GM12878 (cell line): ENCODE measurements around the gene GPR146. TPM values are rescaled to one million over a fixed set of nuclear protein-coding genes. Genes with fewer than 3 reads are reported as not detected.

ENCODE experiments used
- ATAC-seq: fragments of 200-7000 bp; cut with Tn5 transposase; 3 replicates; pipeline ENCODE4 v1.9.1; 2020; ENCODE audit warnings: mild to moderate bottlenecking, moderate library complexity
- BruUV-seq: library from RNA; stranded (reverse); fragments of 400-500 nt; replicated peaks from 2 replicates; lab custom pipeline; 2021; lab: Mats Ljungman, UMichigan
- CTCF ChIA-PET: fragments of 300-600 bp; sonication (Branson Sonifier 250); formaldehyde crosslinking; extraction: SDS; loops from one replicate; lab custom pipeline; 2021; ENCODE audit warnings: inconsistent platforms; lab: Yijun Ruan, JAX
- POLR2A ChIA-PET: fragments of 350-600 bp; formaldehyde crosslinking; extraction: SDS; loops from one replicate; lab custom pipeline; 2021; ENCODE audit warnings: inconsistent platforms; lab: Charles Lee
- RAD21 ChIA-PET: fragments of 300-600 bp; sonication (Branson Sonifier 250); formaldehyde crosslinking; loops from one replicate; lab custom pipeline; 2023; ENCODE audit warnings: antibody characterized with exemption; ENCODE audit not compliant: unreplicated experiment; lab: Charles Lee
- SMC1A ChIA-PET: fragments of 300-600 bp; sonication (Branson Sonifier 250); formaldehyde crosslinking; loops from one replicate; lab custom pipeline; 2023; ENCODE audit not compliant: unreplicated experiment, uncharacterized antibody; lab: Charles Lee
- DNase-seq: peaks from one replicate; pipeline ENCODE4 v3.0.0-alpha.2; 2011; ENCODE audit warnings: low read depth, low spot score
- FAIRE-seq: peaks from 3 replicates; lab custom pipeline; 2011; peaks lifted over from hg19 to GRCh38; lab: Jason Lieb, UNC
- H2AFZ ChIP-seq: 2 replicates; pipeline ENCODE4 v1.6.0; 2011; ENCODE audit warnings: low read depth, low read length, control low read depth; ENCODE audit not compliant: control insufficient read depth
- H3K27ac ChIP-seq: 2 replicates; pipeline ENCODE4 v1.5.1; 2011; ENCODE audit warnings: control low read depth; ENCODE audit not compliant: control insufficient read depth, insufficient read depth
- H3K27me3 ChIP-seq, 2 experiments: replicated peaks in 1 of 2; 2 replicates each; pipeline versions ENCODE4 v1.6.0 to v1.6.1; 2011; ENCODE audit warnings: low read length in 1 of 2; ENCODE audit not compliant: control insufficient read depth in 2 of 2, insufficient read depth in 2 of 2
- H3K36me3 ChIP-seq, 2 experiments: 2 replicates each; pipeline ENCODE4 v1.5.1; 2011; ENCODE audit warnings: low read length in 1 of 2; ENCODE audit not compliant: control insufficient read depth in 2 of 2, insufficient read depth in 2 of 2
- H3K4me1 ChIP-seq: 2 replicates; pipeline ENCODE4 v1.6.1; 2011; ENCODE audit warnings: mild to moderate bottlenecking, low read length, moderate library complexity, mixed read lengths; ENCODE audit not compliant: control insufficient read depth, insufficient read depth
- H3K4me2 ChIP-seq: 2 replicates; pipeline ENCODE4 v1.6.0; 2011; ENCODE audit warnings: control low read depth; ENCODE audit not compliant: control insufficient read depth, insufficient read depth
- H3K4me3 ChIP-seq: fragments of 200-600 bp; sonication (generic); 2 replicates; pipeline ENCODE4 v1.5.1; 2016
- H3K79me2 ChIP-seq: 2 replicates; pipeline ENCODE4 v1.6.0; 2011; ENCODE audit warnings: low read length; ENCODE audit not compliant: control insufficient read depth, insufficient read depth
- H3K9ac ChIP-seq: 2 replicates; pipeline ENCODE4 v1.8.0; 2011; ENCODE audit warnings: low read length, control low read depth, mixed read lengths; ENCODE audit not compliant: control insufficient read depth, insufficient read depth
- H3K9me3 ChIP-seq: replicated peaks from 3 replicates; pipeline ENCODE4 v1.5.1; 2011; ENCODE audit warnings: mild to moderate bottlenecking, low read length; ENCODE audit not compliant: control insufficient read depth, insufficient read depth
- H4K20me1 ChIP-seq: 2 replicates; pipeline ENCODE4 v1.6.0; 2011; ENCODE audit not compliant: control insufficient read depth, insufficient read depth
- EED ChIP-seq: sonication (generic); IDR thresholded peaks from 2 replicates; pipeline ENCODE4 v1.6.1; 2016; ENCODE audit warnings: antibody characterized with exemption, low read depth
- HCFC1 ChIP-seq: fragments of 150-350 bp; IDR thresholded peaks from 2 replicates; pipeline ENCODE4 v1.6.1; 2014; ENCODE audit warnings: low read length
- KDM1A ChIP-seq: fragments of 200-600 bp; sonication (generic); IDR thresholded peaks from 2 replicates; pipeline ENCODE4 v1.6.1; 2016; ENCODE audit warnings: borderline replicate concordance
- PML ChIP-seq: IDR thresholded peaks from 2 replicates; pipeline ENCODE4 v1.6.1; 2012; ENCODE audit warnings: low read length, inconsistent platforms
- POLR2A ChIP-seq: IDR thresholded peaks from 2 replicates; pipeline ENCODE4 v1.6.1; 2011; ENCODE audit warnings: low read depth, mild to moderate bottlenecking, low read length
- STAT1 ChIP-seq: fragments of 450-650 bp; conservative IDR thresholded peaks from 2 replicates; pipeline ENCODE4 v1.6.1; 2014; ENCODE audit warnings: antibody characterized with exemption, mild to moderate bottlenecking
- STAT3 ChIP-seq: IDR thresholded peaks from 2 replicates; pipeline ENCODE4 v1.6.1; 2011; ENCODE audit warnings: low read depth, low read length, improper control_type of control experiment
- SUZ12 ChIP-seq: fragments of 200-600 bp; sonication (generic); IDR thresholded peaks from one replicate; pipeline ENCODE4 v1.6.1; 2018; ENCODE audit warnings: antibody characterized with exemption, mild to moderate bottlenecking; ENCODE audit not compliant: unreplicated experiment
- TCF3 ChIP-seq: IDR thresholded peaks from 2 replicates; pipeline ENCODE4 v1.6.1; 2012; ENCODE audit warnings: low read depth, mild to moderate bottlenecking, low read length, borderline replicate concordance; ENCODE audit not compliant: insufficient read depth
- ZNF207 ChIP-seq: fragments of 450-650 bp; IDR thresholded peaks from 2 replicates; pipeline ENCODE4 v1.6.1; 2014; ENCODE audit warnings: antibody characterized with exemption, mild to moderate bottlenecking, borderline replicate concordance
- WGBS: methylation state at CpG from one replicate; pipeline ENCODE4 v1.1.6; 2016; ENCODE audit warnings: low lambda C conversion rate; ENCODE audit not compliant: insufficient replicate concordance, insufficient coverage; ENCODE audit errors: missing lambda C conversion rate; 5-methylcytosine and 5-hydroxymethylcytosine counted together
- in situ Hi-C: fragments of 300-500 bp; cut with MboI; formaldehyde crosslinking; loops from 9 replicates; pipeline ENCODE4 v1.14.3; 2018; ENCODE audit warnings: mixed read lengths
- intact Hi-C: fragments of 100-400 bp; cut with micrococcal nuclease; formaldehyde crosslinking; loops from one replicate; pipeline ENCODE4 v1.14.2; 2022; ENCODE audit not compliant: unreplicated experiment
- polyA plus RNA-seq, 11 experiments: library from polyadenylated mRNA; depleted of rRNA in 4 of 11; unstranded in 6 of 11; stranded (reverse) in 5 of 11; fragments of >200 nt; fragmentation: Nextera tagmentation in 4 of 11; fragmentation: Illumina TruSeq in 1 of 11; extraction: Ambion mirVana in 4 of 11; extraction: Trizol in 1 of 11; gene quantifications; 1 replicate in 1 of 11; 2 replicates in 10 of 11; pipeline versions ENCODE4 v1.2.1 to v1.2.3, GENCODE V29; 2011 to 2016; ENCODE audit warnings: inconsistent platforms in 2 of 11, missing spikeins in 2 of 11, low read depth in 1 of 11
- total RNA-seq, 4 experiments: library from RNA; depleted of rRNA in 3 of 4; stranded (reverse); fragments of >200 nt in 3 of 4; fragmentation: Illumina TruSeq in 1 of 4; extraction: Trizol in 1 of 4; gene quantifications; 2 replicates each; pipeline versions ENCODE4 v1.2.1 to v1.2.3, GENCODE V29; 2013 to 2021
- TF ChIP-seq, protein P1 (sequence below): fragments of 450-650 bp; IDR thresholded peaks from 2 replicates; pipeline ENCODE4 v1.6.1; 2017; ENCODE audit warnings: low read depth, mild to moderate bottlenecking, moderate library complexity
- TF ChIP-seq, protein P2 (sequence below): fragments of 450-650 bp; conservative IDR thresholded peaks from 2 replicates; pipeline ENCODE4 v1.6.1; 2017; ENCODE audit warnings: mild to moderate bottlenecking, moderate library complexity

GPR146 gene
- total and polyA plus RNA-seq, 10 of the 15 experiments (the other 5 are each of a cell fraction or from before 2014, with no cell fraction given), result 0.19 to 12.0 (median 0.54) TPM; not detected in 2

DNA sequence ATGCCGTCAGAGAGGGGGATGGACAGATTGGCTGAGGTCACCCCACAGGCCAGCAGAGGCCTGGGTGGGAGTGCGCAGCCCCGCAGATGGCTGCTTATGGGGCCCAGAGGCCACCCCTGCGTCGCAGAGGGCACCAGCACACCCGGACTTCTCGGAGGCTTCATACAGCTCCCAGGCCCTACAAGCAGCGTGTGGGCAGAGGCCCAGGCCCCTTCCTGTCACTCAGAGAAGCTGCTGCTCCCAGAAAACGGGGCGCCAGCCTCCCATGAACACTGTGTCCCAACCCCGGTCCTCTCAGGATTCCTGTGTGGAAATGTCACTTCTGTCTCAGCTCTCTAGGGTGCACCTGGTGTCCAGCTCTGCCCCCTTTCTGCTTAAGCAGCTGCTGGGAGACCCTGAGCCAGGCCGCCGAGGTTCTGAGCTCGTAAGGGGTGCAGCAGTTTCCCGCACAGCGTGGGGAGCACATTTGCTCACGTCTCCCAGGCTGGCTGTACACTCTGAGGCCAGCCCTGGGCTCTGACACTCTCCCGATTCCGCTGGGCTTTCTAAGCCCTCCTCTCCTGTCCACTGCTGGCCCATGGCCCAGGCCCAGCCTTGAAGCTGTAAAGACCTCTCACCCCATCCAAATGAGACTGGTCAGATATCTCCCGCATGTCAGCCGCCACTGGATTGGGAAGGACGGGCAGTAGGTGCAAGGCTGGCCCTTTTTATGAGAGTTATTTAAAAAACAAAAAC lies 6.8 kb downstream of the GPR146 start:
- WGBS, result 94% methylated on average over 19 of the region's 22 CpGs
- SMC1A ChIA-PET, result no interaction called here

DNA sequence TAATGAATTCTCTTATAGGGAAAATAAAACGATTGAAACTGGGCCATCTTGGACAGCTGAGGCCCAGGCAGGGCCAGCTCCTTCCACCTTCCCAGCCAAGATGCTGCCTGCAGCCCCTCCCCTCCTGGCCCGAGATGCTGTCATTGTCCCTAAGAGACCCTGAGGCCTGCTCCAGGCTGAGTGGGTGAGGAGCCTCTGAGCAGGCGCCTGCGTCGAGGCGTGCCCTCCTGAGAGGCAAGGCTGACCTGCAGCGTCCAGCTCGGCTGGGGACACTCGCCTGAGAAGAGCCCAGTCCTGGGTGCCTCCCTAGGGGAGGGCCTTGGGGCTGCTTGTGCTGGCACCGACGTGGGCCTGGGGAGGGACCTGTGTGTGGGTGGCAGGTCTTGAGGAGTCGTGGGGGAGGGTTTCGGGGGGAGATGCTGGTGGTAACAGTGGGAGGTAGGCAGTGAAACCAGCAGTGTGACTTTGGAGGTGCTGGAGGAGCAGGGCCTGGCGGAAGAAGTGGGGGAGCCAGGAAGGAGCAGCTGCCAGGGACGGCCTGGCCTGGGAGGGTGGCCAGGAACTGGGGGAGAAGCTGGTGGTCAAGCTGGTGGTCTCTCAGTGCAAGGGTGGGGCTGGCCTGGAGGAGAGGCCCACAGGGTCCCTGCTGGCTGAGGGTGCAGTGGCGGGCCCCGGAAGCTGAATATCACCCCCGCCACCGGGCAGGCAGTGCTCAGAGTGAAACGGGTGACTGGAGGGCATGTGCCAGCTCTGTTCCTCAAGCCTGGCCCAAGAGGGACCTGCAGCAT lies 7.9 kb downstream of the GPR146 start:
- intact Hi-C loops, result no loop called here
- ChIA-PET RAD21 (no interaction called here), SMC1A (no interaction called here), POLR2A (no interaction called here), CTCF (no interaction called here)
- H3K4me3 ChIP-seq, result no peak overlapping the region
- H3K27ac ChIP-seq, result no peak overlapping the region
- H3K79me2 ChIP-seq, result no peaks in the 10 kb centered on the region
- H3K4me1 ChIP-seq, result peaks cover 4% of the 10 kb centered on the region; the same call in 1 of the 2 replicates
- FAIRE-seq, result no peak
- in situ Hi-C loops, result no loop called here
- no peak overlapping the region for H2AFZ ChIP-seq
- no peaks in the 10 kb centered on the region; a peak in 2 of 4 replicates for H3K36me3 ChIP-seq
- ATAC-seq, result no peak
- H3K9me3 ChIP-seq, result no peaks in the 10 kb centered on the region
- DNase-seq, result no peak
- no peak overlapping the region for H3K4me2 ChIP-seq
- WGBS, result 84% methylated on average over 20 of the region's 20 CpGs
- no peaks in the 10 kb centered on the region for H4K20me1 ChIP-seq
- no peaks in the 10 kb centered on the region for H3K27me3 ChIP-seq
- no TSS peak for BruUV-seq
- no peak overlapping the region for H3K9ac ChIP-seq
- TF ChIP-seq KDM1A (no peak), PML (no peak), ZNF207 (no peak), POLR2A (no peak), TCF3 (no peak), EED (no peak)
- TF ChIP-seq, protein P1, sequence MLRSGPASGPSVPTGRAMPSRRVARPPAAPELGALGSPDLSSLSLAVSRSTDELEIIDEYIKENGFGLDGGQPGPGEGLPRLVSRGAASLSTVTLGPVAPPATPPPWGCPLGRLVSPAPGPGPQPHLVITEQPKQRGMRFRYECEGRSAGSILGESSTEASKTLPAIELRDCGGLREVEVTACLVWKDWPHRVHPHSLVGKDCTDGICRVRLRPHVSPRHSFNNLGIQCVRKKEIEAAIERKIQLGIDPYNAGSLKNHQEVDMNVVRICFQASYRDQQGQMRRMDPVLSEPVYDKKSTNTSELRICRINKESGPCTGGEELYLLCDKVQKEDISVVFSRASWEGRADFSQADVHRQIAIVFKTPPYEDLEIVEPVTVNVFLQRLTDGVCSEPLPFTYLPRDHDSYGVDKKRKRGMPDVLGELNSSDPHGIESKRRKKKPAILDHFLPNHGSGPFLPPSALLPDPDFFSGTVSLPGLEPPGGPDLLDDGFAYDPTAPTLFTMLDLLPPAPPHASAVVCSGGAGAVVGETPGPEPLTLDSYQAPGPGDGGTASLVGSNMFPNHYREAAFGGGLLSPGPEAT, result no peak
- TF ChIP-seq, protein P2, sequence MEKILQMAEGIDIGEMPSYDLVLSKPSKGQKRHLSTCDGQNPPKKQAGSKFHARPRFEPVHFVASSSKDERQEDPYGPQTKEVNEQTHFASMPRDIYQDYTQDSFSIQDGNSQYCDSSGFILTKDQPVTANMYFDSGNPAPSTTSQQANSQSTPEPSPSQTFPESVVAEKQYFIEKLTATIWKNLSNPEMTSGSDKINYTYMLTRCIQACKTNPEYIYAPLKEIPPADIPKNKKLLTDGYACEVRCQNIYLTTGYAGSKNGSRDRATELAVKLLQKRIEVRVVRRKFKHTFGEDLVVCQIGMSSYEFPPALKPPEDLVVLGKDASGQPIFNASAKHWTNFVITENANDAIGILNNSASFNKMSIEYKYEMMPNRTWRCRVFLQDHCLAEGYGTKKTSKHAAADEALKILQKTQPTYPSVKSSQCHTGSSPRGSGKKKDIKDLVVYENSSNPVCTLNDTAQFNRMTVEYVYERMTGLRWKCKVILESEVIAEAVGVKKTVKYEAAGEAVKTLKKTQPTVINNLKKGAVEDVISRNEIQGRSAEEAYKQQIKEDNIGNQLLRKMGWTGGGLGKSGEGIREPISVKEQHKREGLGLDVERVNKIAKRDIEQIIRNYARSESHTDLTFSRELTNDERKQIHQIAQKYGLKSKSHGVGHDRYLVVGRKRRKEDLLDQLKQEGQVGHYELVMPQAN, result no peak

More for the DNA sequence above, 6.8 kb downstream of the GPR146 start:
- H3K36me3 ChIP-seq, result no peaks in the 10 kb centered on the region; a peak in 2 of 4 replicates
- ChIA-PET RAD21 (no interaction called here), CTCF (no interaction called here), POLR2A (no interaction called here)
- no peak overlapping the region for H3K4me3 ChIP-seq
- in situ Hi-C loops (no loop called here), intact Hi-C loops (no loop called here)
- H4K20me1 ChIP-seq, result no peaks in the 10 kb centered on the region
- no peaks in the 10 kb centered on the region for H3K9me3 ChIP-seq
- FAIRE-seq (no peak), ATAC-seq (no peak), DNase-seq (no peak)
- no peak overlapping the region for H3K27ac ChIP-seq
- H2AFZ ChIP-seq, result no peak overlapping the region
- no peak overlapping the region for H3K4me2 ChIP-seq
- no peak overlapping the region for H3K9ac ChIP-seq
- no peaks in the 10 kb centered on the region for H3K27me3 ChIP-seq
- no peak for TF ChIP-seq HCFC1
- TF ChIP-seq STAT3, result no peak
- no peak for TF ChIP-seq STAT1
- no peak for TF ChIP-seq SUZ12
- peaks cover 4% of the 10 kb centered on the region; the same call in 1 of the 2 replicates for H3K4me1 ChIP-seq
- H3K79me2 ChIP-seq, result no peaks in the 10 kb centered on the region
- BruUV-seq, result no TSS peak
